Measurements from ENCODE around the gene LPP. TPM values are rescaled to one million over a fixed set of nuclear protein-coding genes. Genes with fewer than 3 reads are reported as not detected.

The LPP gene
- total RNA-seq, 1 experiment from 2014 or later, result 148 TPM

- H3K4me1 ChIP-seq (replicated peaks; ENCODE audit: insufficient read depth), result no peaks in the 10 kb centered on the region
- ChIA-PET POLR2A (ENCODE audit: unreplicated experiment) (interaction anchor here (0.6 kb wide), 2 partner anchors 436 to 462 kb away, joined by 6 to 9 read pairs; no protein-coding TSS in a partner anchor), CTCF (no interaction called here)
- intact Hi-C loops (cut with micrococcal nuclease; ENCODE audit: unreplicated experiment), result no loop called here
- TF ChIP-seq CTCF (conservative IDR thresholded peaks at IDR 0.05) (no peak), EZH2 (IDR thresholded peaks at IDR 0.05; ENCODE audit: low read depth) (no peak)
- no peaks in the 10 kb centered on the region for H3K79me2 ChIP-seq (ENCODE audit: low read depth)
- no peaks in the 10 kb centered on the region; the same call in 1 of the 2 replicates for H3K9me3 ChIP-seq (ENCODE audit: insufficient read depth, low read depth)
- H3K4me2 ChIP-seq, result no peak overlapping the region
- no peaks in the 10 kb centered on the region for H3K36me3 ChIP-seq (ENCODE audit: low read depth)
- no peak for DNase-seq
- H3K9me2 ChIP-seq (ENCODE audit: insufficient read depth), result no peaks in the 10 kb centered on the region
- no peak overlapping the region for H2AFZ ChIP-seq
- BruUV-seq (replicated peaks), result no TSS peak
- no peak overlapping the region for H3K27ac ChIP-seq
- H3K27me3 ChIP-seq (ENCODE audit: insufficient read depth, low read depth), result no peaks in the 10 kb centered on the region
- no peaks in the 10 kb centered on the region for H3F3A ChIP-seq (ENCODE audit: insufficient read depth, low read depth)
- no peaks in the 10 kb centered on the region for H4K20me1 ChIP-seq (ENCODE audit: insufficient read depth)
- H3K4me3 ChIP-seq, result no peak overlapping the region
Measured at GRCh38 chr3:188111002-188111584, 42.9 kb upstream of the LPP start.

- DNase-seq, result no peak
- H3F3A ChIP-seq (ENCODE audit: insufficient read depth, low read depth), result no peaks in the 10 kb centered on the region
- CTCF ChIA-PET, result no interaction called here
- H3K36me3 ChIP-seq (ENCODE audit: low read depth), result no peaks in the 10 kb centered on the region
- intact Hi-C loops (cut with micrococcal nuclease; ENCODE audit: unreplicated experiment), result no loop called here
- no peaks in the 10 kb centered on the region for H3K27me3 ChIP-seq (ENCODE audit: insufficient read depth, low read depth)
- POLR2A ChIA-PET (ENCODE audit: unreplicated experiment), result interaction anchor here (0.6 kb wide), 1 partner anchor 181 kb away, joined by 3 read pairs; no protein-coding TSS in a partner anchor
- no peak overlapping the region for H2AFZ ChIP-seq
- TF ChIP-seq EZH2 (IDR thresholded peaks at IDR 0.05; ENCODE audit: low read depth) (no peak), CTCF (conservative IDR thresholded peaks at IDR 0.05) (no peak)
- no peaks in the 10 kb centered on the region for H4K20me1 ChIP-seq (ENCODE audit: insufficient read depth)
- H3K79me2 ChIP-seq (ENCODE audit: low read depth), result no peaks in the 10 kb centered on the region
- no TSS peak for BruUV-seq (replicated peaks)
- no peak overlapping the region for H3K27ac ChIP-seq
- no peaks in the 10 kb centered on the region; the same call in 1 of the 2 replicates for H3K9me3 ChIP-seq (ENCODE audit: insufficient read depth, low read depth)
- H3K4me1 ChIP-seq (replicated peaks; ENCODE audit: insufficient read depth), result no peaks in the 10 kb centered on the region
- no peak overlapping the region for H3K4me3 ChIP-seq
- no peak overlapping the region for H3K4me2 ChIP-seq
- H3K9me2 ChIP-seq (ENCODE audit: insufficient read depth), result no peaks in the 10 kb centered on the region
Measured at GRCh38 chr3:188113756-188114155, 40.2 kb upstream of the LPP start.

- BruUV-seq (replicated peaks), result no TSS peak
- DNase-seq, result no peak
- no peaks in the 10 kb centered on the region for H3K9me3 ChIP-seq (ENCODE audit: insufficient read depth, low read depth)
- no peak overlapping the region for H3K4me2 ChIP-seq
- no peaks in the 10 kb centered on the region for H3K27me3 ChIP-seq (ENCODE audit: insufficient read depth, low read depth)
- no peaks in the 10 kb centered on the region for H3F3A ChIP-seq (ENCODE audit: insufficient read depth, low read depth)
- TF ChIP-seq CTCF (conservative IDR thresholded peaks at IDR 0.05) (no peak), EZH2 (IDR thresholded peaks at IDR 0.05; ENCODE audit: low read depth) (no peak)
- CTCF ChIA-PET, result no interaction called here
- no peaks in the 10 kb centered on the region for H3K79me2 ChIP-seq (ENCODE audit: low read depth)
- no peak overlapping the region for H3K27ac ChIP-seq
- intact Hi-C loops (cut with micrococcal nuclease; ENCODE audit: unreplicated experiment), result no loop called here
- no peaks in the 10 kb centered on the region for H4K20me1 ChIP-seq (ENCODE audit: insufficient read depth)
- H3K36me3 ChIP-seq (ENCODE audit: low read depth), result no peaks in the 10 kb centered on the region
- no peaks in the 10 kb centered on the region for H3K9me2 ChIP-seq (ENCODE audit: insufficient read depth)
- POLR2A ChIA-PET (ENCODE audit: unreplicated experiment), result no interaction called here
- H3K4me1 ChIP-seq (replicated peaks; ENCODE audit: insufficient read depth), result peaks cover 12% of the 10 kb centered on the region; the same call in 1 of the 2 replicates
- H2AFZ ChIP-seq, result no peak overlapping the region
- no peak overlapping the region for H3K4me3 ChIP-seq
Measured at GRCh38 chr3:188119846-188120245, 34.1 kb upstream of the LPP start.

All from PC-9 (cell line).